ENCODE measurements around the gene CIAO2B. TPM values are rescaled to one million over a fixed set of nuclear protein-coding genes. Genes with fewer than 3 reads are reported as not detected.

The CIAO2B gene
- total RNA-seq, 1 donor from 2014 or later: 58.1 TPM

GRCh38 chr16:66906916-66907836 is 27.0 kb downstream of the CIAO2B start:
- H3K4me1 Mint-ChIP-seq (ENCODE audit: low read depth): peaks cover 6% of the 10 kb centered on the region
- H3K27me3 Mint-ChIP-seq: peaks cover 15% of the 10 kb centered on the region
- TF ChIP-seq CTCF (IDR thresholded peaks at IDR 0.05; ENCODE audit: unreplicated experiment): no peak
- no peak overlapping the region for H3K4me3 Mint-ChIP-seq (ENCODE audit: low read depth)
- DNase-seq (ENCODE audit: low spot score, unreplicated experiment): no peak
- no peaks in the 10 kb centered on the region for H3K9me3 Mint-ChIP-seq (ENCODE audit: low read depth)
- H3K36me3 Mint-ChIP-seq (ENCODE audit: insufficient read depth): no peaks in the 10 kb centered on the region
- H3K27ac Mint-ChIP-seq: no peak overlapping the region

- DNase-seq (ENCODE audit: low spot score, unreplicated experiment): no peak
- Mint-ChIP-seq H3K4me1 (ENCODE audit: low read depth) (peaks cover 7% of the 10 kb centered on the region), H3K27me3 (peaks cover 11% of the 10 kb centered on the region), H3K27ac (no peak overlapping the region), H3K4me3 (ENCODE audit: low read depth) (no peak overlapping the region), H3K36me3 (ENCODE audit: insufficient read depth) (no peaks in the 10 kb centered on the region), H3K9me3 (ENCODE audit: low read depth) (no peaks in the 10 kb centered on the region)
- no peak for TF ChIP-seq CTCF (IDR thresholded peaks at IDR 0.05; ENCODE audit: unreplicated experiment)
These were observed 28.3 kb downstream of the CIAO2B start for GRCh38 chr16:66905633-66906539.

- Mint-ChIP-seq H3K27me3 (peaks cover 11% of the 10 kb centered on the region), H3K27ac (no peak overlapping the region), H3K4me1 (ENCODE audit: low read depth) (peaks cover 11% of the 10 kb centered on the region), H3K4me3 (ENCODE audit: low read depth) (no peak overlapping the region), H3K36me3 (ENCODE audit: insufficient read depth) (no peaks in the 10 kb centered on the region), H3K9me3 (ENCODE audit: low read depth) (no peaks in the 10 kb centered on the region)
- no peak for DNase-seq (ENCODE audit: low spot score, unreplicated experiment)
- TF ChIP-seq CTCF (IDR thresholded peaks at IDR 0.05; ENCODE audit: unreplicated experiment): no peak
These were observed 29.2 kb downstream of the CIAO2B start for GRCh38 chr16:66904846-66905632.

GRCh38 chr16:66904428-66904845 is 29.8 kb downstream of the CIAO2B start:
- Mint-ChIP-seq H3K36me3 (ENCODE audit: insufficient read depth) (no peaks in the 10 kb centered on the region), H3K4me3 (ENCODE audit: low read depth) (no peak overlapping the region), H3K27ac (no peak overlapping the region), H3K4me1 (ENCODE audit: low read depth) (peaks cover 17% of the 10 kb centered on the region), H3K27me3 (peaks cover 8% of the 10 kb centered on the region), H3K9me3 (ENCODE audit: low read depth) (no peaks in the 10 kb centered on the region)
- no peak for TF ChIP-seq CTCF (IDR thresholded peaks at IDR 0.05; ENCODE audit: unreplicated experiment)
- no peak for DNase-seq (ENCODE audit: low spot score, unreplicated experiment)
